ENCODE data around the gene FHOD3.
"Not testable (repeated sequence)": the region's sequence is repeated elsewhere in the genome, so short reads cannot be mapped to it uniquely, and the experiment has no call there.

Gene FHOD3

DNA sequence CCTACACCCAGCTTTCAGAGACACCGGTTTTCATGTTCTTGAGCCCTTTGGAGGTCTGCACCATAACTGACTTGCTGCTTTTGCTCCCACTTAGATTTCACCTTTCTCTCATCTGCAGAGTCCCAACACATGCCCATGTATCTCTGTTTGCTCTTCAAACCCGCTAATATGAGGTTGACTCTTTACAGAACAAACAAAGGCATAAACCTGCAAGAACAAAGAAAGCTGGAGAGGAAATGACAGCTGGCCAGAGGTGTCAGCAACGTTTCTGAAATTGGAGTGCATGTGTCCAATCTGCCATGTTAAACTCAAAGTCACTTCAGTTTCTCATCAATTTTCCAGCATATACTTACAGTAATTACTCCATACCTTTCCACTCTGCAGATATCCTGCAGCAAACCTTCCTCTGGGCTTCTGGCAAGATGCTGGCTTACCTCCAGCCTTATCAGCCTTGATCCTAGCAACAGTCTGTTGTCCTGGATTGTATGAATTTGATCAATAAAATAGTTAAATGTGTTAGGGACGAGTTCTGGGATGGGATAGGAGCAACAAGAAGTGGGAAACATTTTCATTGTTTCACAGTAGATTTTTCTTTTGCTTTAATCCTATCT is 157.4 kb downstream of the FHOD3 start:
- no peak for DNase-seq

GRCh38 chr18:36455931-36456330 is 158.4 kb downstream of the FHOD3 start:
- DNase-seq = no peak

DNA sequence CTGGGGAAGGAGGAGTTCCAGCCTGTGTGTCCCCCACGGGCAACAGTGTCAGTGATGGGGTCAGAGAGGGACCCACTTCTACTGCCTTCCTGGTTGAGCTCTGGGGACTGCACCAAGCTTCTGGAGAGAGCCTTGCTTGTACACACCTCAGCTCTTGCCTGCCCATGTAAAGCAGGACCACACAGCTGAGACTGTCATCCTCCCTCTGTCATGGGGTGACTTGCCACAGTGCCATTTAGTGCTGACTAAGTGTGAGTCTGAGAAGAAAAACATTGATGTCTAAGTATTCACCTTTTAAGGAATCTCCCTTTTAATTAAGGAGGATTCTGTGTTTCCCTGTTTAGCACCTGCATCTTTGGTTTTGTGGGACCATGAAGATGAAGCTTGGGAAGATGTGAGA is 159.1 kb downstream of the FHOD3 start:
- no peak for DNase-seq

GRCh38 chr18:36457683-36458082 is 160.2 kb downstream of the FHOD3 start:
- no peak for DNase-seq

DNA sequence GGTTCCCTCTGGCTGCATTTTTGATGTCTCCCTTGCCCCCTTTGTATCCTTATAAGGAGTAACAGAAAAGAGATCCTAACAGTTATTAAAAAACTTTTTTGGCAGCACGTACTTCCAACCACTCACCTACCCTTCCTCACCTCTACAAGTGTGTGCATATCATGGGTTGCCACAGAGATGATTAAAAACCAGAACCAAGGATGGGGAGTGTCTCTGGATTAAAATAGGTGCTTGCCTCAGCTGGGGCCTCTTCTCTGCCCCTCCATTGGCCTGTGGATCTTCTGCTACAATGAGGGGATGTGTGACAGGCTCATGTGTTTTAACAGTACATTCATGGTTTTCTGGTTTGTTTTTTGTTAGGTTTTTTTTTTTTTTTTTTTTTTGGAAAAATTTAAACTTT is 160.8 kb downstream of the FHOD3 start:
- DNase-seq = no peak

- DNase-seq = no peak
Measured at GRCh38 chr18:36459203-36459602, 161.7 kb downstream of the FHOD3 start.

DNA sequence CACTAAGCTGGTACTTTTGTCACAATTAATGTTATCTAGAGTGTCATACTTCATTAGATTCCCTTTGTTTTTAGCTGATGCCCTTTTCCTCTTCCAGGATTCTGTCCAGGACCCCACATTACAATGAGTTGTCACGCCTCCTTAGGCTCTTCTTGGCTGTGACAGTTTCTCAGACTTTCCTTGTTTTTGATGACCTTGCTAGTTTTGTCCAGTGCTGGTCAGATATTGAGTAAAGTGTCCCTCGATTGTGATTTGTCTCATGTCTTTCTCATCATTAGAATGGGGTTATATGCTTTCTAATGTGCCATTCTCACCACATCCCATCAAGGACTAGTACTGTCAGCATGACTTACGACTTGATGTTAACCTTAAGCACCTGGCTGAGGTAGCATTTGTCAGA is 162.3 kb downstream of the FHOD3 start:
- no peak for DNase-seq

DNA sequence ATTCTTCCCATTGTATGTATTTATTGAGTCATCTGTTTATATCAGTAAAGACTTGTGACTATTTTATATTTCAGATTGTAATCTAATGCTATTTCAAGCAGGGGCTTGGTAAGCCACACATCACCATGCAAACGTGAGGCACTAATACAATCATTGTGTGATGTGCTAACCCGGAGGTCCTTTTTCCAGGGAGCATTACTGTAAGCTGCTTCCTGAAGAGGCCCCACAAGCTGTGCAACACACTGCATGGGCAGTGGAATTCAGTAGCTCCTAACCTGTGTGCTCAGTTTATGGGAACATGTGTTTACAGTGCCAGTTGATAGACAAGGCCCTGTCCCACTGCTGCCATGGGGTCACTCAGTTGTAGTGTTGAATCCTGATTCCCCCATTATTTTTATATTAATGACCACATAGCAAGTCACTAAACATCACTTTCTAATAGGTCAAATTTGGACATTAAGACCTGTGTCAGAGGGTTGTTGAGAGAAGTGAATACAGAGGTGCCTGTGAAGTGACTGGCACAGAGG is 162.9 kb downstream of the FHOD3 start:
- no peak for DNase-seq

DNA sequence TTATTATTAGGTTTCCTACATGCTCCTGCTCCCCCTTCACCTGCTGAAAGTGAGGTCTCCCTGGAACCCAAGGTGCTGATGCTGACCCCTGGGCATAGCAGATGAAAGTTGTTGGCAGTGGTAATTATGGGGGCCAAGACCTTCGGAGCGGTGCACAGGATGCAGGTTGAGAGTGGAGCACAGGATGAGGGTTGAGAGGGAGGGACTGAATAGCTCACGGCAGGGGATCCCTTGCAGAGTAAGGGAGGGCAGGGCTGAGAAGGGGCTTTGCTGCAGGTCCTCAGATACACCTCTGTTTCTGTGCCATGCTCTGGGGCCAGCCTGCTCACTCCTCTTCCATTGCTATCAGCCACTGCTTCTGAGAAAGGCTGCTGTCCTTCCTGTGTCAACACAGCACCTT is 163.3 kb downstream of the FHOD3 start:
- no peak for DNase-seq

- DNase-seq = no peak
Measured at GRCh38 chr18:36461551-36461987, 164.1 kb downstream of the FHOD3 start.

DNA sequence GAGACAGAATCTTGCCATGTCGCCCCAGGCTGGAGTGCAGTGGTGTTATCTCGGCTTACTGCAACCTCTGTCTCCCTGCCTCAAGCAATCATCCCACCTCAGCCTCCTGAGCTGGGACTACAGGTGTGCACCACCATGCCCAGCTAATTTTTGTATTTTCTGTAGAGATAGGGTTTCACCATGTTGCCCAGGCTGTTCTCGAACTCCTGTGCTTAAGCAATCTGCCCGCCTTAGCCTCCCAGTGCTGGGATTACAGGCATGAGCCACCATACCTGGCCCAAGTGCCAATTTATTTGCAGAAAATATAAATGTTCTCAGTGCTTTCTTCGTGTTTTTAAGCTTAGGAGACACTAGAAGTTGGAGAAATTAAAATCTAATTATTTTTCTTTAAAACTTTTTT is 166.0 kb downstream of the FHOD3 start:
- not testable (repeated sequence) for DNase-seq

GRCh38 chr18:36464126-36464651 is 166.7 kb downstream of the FHOD3 start:
- DNase-seq = no peak

GRCh38 chr18:36465276-36465675 is 167.8 kb downstream of the FHOD3 start:
- no peak for DNase-seq

- DNase-seq = no peak
Measured at GRCh38 chr18:36465970-36466369, 168.5 kb downstream of the FHOD3 start.

- DNase-seq = no peak
Measured at GRCh38 chr18:36467614-36468013, 170.1 kb downstream of the FHOD3 start.

DNA sequence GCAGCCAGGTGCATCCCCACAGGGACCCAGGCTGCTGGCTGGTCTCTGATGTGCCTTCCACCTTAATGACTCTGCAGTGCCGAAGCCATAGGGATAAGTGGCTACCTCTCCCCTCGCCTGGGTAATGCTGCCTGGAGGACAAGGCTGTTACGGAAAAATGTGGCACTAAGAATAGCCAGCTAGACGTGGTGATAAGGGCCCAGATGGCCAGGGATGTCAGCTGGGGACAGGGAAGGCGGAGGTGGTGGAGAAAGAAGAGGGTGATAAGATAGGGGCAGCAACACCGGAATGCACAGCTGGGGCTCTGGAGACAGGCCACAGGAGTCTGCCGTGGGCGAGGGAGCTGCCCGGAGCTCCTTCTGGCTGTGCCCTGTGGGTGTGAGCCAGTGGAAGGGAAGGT is 170.6 kb downstream of the FHOD3 start:
- no peak for DNase-seq

GRCh38 chr18:36469461-36469860 is 171.9 kb downstream of the FHOD3 start:
- no peak for DNase-seq

- no peak for DNase-seq
Measured at GRCh38 chr18:36470896-36471295, 173.4 kb downstream of the FHOD3 start.

DNA sequence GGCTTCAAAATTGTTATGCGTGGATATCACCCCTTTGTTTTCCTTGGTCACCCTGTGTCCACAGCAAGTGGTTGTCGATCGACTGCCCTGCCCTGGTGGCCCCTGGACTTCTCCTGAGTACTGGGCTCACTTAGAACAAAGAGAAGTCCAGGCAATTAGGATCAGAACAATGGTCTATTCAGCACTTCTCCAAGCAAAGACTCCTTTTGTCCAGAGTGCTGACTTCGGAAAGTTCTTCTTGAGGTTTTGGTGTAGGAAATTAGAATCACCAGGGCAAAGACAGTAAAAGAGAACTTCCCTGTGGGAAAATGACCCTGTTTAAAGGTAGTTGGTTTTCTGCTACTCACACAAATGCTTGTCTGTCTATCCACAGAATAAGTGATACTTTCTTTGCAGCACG is 173.9 kb downstream of the FHOD3 start:
- DNase-seq = no peak

GRCh38 chr18:36476433-36476832 is 178.9 kb downstream of the FHOD3 start:
- no peak for DNase-seq

- DNase-seq = no peak
Measured at GRCh38 chr18:36477776-36478175, 180.3 kb downstream of the FHOD3 start.

DNA sequence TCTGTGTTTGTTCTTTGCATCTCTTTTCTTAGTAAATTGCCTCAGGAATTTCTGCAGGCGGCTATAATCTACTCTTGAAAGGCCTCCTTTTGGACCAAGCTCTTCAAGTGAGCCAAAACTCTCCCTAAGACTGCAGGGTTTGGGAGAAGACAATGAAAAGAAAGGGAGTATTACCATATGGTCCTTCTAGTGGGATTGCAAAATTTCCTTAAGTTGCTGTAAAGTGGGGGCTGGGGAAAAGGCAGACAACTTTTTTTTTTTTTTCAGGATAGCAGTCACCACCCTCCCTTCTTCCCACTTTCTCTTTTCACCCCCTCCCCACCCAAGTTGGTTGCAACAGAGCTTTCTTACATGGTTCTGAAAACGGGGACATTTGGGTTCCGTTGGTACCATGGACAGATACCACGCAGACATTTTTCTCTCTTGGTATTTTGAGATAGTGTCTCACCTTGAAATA is 183.7 kb downstream of the FHOD3 start:
- no peak for DNase-seq

GRCh38 chr18:36481935-36482334 is 184.4 kb downstream of the FHOD3 start:
- no peak for DNase-seq

GRCh38 chr18:36484591-36484990 is 187.1 kb downstream of the FHOD3 start:
- no peak for DNase-seq

DNA sequence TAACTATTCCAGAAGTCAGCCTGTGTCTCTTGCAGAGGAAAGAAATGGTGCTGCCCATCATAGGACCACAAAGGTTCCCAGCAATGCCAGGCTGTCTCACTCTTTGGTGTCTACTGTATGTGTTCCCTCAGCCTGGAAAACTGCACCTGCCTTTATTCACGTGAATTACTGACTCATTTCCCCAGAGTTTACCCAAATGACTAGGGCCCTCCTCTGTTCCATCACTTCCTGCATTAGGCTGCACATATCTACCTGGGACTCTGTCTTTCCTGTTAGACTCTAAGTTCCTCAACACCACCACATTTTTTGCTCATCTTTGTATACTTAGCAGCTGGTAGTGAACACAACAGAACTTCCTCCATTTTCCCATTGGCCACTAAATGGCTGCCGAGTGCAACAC is 188.3 kb downstream of the FHOD3 start:
- no peak for DNase-seq
